Activated CD4-positive, alpha-beta T cell treated with anti-CD3 and anti-CD28 coated beads, Interleukin-2, Interleukin-6, amounts not matched to agents 100 ng/mL and 50 ng/mL, durations not matched to agents 16 hours and 8 hours (primary cell): ENCODE data around the gene DPYSL3.

Source experiments
- DNase-seq: peaks from one replicate; pipeline ENCODE4 v3.0.0-alpha.2; 2020

DPYSL3 gene

DNA sequence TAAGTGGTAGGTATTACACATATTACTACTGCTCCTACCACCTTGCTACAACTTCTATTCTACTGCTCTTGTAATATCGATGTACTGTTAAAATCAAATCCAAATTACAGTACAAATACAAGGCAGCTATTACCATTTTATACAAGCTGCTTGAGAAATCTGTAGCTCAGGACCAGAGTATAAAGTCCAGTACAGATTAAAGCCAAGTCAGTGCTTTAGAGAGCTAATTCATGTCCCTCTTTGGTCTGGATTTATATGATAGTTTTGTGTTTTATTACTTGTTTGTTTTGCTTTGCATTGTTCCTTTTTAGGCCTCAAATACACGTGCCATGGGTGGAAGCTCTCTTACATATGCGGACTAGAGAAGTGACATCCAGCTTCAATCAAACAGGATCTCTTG is 75.8 kb downstream of the DPYSL3 start:
- DNase-seq, result no peak

DNA sequence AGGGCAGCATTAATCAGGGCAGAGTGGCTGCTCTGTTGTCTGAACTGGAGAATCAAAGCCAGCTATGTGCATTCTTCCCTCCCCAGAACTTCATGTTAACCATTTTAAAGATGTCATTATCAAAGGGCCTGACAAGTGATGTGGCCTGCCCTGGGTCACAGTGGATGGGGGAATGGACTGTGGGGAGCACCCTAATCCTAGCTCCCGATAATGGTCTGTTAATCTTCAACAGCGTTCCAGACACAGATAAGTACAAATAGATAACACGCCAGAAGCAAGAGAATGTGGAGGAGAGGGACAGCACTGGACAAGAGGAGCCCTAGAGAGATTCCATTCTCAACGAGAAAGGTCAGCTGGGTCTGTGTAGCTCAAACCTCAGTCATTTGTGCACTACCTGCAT is 77.5 kb downstream of the DPYSL3 start:
- DNase-seq, result no peak

DNA sequence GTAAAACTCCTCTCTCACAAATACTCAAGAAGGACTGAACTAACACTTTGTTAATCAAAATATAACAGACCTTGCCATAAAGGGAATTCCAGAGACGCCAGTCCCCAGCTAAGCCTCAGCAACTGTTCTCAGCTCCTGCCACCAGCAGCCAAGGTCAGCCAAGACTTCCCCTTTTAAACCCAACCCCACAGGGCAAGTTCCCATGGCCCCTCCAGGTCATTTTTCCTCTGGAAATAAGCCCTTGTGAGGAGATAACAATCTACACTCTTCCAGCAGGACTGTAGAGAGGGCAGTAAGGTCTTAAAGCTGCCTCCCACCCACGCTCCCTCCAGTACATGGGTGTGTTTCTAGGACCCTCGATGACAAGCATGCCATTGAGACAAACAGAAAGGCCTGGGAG is 78.3 kb downstream of the DPYSL3 start:
- DNase-seq, result no peak

DNA sequence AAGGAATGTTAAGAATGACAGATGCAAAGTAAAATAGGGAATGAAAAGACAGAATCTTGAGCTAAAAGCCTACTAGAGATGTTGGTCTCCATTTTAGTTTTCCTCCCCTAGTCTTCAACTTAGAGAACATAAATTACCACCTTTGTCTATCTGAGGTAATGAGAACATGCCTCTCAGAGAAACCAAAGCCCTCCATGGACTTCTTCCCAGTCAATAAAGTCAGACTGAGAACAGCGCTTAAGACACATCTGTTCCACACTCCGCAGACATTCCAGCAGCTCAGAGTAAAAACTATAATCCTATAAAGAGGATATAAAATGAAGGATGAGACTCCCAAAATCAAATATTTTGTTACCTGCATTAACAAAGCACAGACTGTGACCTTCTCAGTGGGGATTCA is 79.2 kb downstream of the DPYSL3 start:
- no peak for DNase-seq

DNA sequence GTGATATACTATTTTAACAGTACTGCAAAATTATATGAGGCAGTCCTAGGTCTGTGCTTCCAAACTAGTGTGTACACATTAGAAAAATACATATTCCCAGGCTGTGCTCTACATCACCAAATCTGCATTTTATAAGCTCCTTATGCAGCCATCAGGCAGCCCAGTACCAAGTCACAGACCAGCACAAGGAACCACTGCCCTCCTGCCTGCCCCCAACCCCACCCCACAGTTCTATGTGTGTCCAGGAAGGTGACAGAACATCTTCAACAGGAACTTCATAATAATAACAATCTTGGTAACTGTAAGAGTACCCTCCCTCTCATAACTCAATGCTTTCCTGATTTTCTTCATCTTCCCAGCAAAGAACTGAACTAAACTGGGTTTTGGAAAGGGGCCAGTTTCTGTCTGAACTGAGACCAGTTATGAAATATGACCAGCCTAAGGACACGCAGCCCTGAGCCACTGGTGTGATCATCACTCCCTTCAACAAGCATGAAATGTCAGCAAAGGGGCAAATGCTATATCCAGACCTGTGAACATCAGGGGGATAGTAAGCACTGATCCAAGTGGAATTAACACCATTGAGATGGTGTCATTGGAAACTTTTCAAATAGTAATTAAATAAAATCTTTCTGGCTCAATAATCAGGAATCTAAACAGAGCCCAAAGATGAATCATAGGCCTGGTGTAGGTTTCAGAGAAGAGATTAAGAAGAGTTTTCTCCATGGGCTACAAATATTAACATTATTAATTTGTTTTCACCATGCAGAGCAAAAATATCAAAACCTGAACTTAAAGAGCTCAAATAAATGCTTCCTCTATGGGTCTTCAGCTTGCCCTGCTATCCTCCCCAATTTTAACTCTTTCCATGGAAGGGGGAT is 82.1 kb downstream of the DPYSL3 start:
- no peak for DNase-seq

DNA sequence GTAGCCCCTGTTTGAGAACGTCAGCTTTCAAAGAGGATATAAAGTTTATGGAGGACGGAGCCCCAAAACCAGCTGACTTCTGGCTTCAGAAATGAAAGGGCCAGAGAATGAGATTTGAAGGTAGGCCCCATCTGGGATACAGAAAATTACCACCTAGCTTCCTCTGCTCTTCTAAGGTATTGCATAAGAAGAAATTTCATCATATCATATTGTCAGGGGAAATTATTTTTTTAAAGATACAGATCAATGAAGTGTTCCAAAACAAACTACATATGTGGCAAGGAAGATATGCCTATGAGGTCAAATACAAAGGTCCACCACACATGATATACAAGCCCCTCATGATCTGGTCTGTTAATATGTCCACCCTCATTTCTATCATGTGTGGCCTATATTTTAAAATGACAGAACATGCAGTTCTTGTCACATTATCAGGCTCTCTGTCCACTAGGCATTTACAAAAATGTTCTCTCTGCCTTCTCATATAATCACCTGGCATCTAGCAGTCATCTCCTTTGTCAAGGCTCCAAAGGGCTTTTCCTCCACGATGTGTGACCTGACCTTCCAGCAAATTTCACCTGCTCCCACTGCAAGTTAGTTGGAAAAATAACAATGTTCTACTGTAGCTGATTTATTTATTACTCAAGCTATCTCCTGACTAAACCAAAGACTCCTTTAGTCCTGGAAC is 83.1 kb downstream of the DPYSL3 start:
- DNase-seq, result no peak

DNA sequence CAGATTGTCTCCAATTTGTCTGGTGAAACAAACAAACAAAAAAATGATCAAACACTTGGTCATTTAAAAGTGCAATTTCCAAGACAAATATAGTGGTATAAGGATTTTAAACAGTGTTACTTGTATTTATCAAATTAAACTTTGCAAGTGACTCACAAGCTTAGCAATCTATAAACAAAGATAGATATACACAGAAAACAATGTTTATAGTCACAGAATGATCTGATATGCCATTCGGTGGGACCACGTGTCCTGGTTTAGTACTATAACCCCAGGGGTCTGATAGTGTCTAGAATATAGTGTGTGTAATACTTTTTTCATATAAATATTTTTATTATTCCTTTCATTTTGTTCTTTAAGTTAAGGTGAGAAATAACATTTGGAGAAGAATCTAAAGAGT is 91.3 kb downstream of the DPYSL3 start:
- no peak for DNase-seq

DNA sequence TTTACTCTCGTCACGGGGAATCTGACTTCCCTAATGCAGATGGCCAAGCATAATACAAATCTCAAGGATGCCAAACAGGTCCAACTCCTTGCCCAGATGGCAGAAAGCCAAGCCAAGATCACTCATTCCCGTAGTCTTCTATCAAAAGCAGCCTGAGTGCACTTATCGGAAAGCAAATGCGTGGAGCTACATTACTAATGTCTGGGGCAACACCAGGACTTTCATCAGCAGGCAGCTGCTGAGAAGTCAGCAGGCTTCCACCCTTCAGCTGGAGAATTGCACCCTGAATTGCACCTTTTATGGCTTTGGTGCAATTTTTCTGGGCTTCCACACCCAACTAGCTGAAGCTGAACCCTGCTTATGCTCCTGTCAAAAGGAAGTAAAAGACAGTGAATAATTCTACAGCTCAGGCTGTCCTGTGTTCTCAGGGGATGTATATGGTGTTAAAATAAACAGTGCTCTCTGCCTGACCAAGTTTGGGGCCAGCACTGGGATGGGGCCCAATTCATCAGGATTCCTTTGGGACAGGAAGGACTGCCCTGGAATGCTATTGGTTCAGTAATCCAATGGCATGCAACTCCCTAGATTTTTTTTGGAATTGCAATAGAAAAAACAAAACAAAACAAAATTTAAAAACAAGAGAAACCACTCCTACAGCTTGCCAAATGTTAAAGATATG is 92.6 kb downstream of the DPYSL3 start:
- DNase-seq, result no peak

DNA sequence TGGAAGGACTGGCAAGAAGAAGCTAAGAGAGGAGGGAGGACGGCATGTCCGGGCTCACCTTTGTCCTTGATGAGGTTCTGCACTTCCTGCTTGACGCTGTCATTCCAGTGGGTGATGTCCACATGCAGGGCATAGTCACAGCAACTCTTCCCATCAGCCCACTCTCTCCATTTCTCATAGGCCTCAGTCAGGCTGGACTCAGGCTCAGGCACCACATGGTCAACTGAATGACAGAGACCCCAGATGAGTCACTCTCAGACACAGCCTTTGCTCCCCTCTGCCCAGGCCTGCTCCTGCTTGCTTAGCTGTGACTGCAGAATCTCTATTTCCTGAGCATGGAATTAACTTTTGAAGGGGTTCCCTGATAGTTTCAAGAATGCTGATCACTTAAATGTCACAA is 94.2 kb downstream of the DPYSL3 start:
- DNase-seq, result no peak

DNA sequence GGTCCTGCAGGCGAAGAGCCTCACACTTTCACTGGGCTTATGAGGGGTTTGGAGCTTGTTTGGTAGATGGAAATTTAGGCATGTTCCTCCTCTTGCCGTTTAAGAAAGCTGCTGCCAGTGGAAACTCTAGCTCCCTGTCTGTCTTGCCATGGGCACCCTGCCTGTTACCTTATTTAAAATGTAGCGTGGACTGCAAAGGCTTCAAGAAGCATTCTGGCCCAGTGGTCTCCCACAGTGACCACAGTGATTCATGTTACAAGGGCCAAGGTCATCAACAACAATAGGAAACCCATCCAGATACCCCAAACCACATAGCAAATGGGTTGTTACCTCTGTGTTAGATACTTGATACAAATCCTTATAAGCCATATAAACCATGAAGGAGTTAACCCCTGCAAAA is 96.6 kb downstream of the DPYSL3 start:
- no peak for DNase-seq

DNA sequence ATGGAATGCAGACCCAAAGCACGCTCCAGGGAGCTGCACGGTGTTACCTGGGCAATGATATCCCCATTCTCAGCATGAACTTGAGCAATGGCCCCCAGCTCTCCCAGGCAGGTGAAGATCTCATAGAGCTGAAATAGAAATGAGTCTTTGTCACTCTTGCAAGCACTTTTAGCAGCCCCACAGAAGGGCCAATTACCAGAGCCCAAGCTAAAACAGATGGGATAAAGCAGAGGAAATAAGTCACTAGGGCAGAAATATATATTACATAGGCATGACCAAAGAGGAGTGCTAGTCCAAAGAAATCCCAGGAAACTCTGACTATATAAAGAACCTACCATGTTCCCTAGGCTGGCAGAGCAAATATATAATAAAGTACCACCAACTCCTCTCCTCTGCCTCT is 97.3 kb downstream of the DPYSL3 start:
- no peak for DNase-seq

DNA sequence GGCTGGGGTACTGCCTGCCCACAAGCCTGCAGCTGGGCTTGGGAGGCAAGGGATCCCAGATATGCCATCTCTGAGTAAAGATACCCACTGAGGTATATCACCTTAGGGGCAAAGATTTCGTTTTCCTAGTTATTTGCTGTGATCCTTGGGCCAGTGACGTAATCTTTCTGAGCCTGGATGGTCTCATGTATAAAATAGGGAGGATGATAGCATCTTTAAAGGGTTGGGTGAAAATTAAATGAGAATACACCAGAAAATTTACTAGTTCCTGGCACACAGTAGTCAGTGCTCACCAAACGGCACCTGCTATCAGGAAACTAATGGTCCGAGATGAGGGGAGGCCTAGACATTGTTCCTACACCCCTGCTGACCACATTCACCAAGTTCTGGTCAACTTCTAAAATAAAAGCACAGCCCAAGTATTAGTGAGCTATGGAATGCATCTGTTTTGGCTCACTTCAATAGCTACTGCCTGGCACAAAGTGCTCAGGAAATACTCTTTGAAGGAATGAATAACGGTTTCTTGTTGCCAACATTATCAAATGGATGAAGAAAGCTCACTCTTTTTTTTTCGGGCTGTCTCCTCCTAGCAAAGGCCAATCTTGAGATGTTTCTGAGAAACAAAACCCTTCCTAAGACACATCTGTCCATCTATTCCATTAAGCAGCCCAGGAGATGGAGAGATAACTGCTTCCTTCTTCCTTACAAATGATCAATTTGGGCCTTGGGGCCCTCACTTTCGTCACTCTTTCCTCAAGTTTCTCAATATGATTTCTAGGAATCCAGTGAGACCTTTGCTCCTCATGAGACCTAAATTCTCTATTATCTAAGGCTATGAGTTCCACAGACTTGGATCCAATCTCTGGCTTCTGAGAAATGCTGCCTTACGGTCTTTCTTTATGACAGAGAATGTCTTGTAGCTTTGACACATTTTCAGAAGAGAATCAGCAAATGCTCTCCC is 98.2 kb downstream of the DPYSL3 start:
- DNase-seq, result no peak

DNA sequence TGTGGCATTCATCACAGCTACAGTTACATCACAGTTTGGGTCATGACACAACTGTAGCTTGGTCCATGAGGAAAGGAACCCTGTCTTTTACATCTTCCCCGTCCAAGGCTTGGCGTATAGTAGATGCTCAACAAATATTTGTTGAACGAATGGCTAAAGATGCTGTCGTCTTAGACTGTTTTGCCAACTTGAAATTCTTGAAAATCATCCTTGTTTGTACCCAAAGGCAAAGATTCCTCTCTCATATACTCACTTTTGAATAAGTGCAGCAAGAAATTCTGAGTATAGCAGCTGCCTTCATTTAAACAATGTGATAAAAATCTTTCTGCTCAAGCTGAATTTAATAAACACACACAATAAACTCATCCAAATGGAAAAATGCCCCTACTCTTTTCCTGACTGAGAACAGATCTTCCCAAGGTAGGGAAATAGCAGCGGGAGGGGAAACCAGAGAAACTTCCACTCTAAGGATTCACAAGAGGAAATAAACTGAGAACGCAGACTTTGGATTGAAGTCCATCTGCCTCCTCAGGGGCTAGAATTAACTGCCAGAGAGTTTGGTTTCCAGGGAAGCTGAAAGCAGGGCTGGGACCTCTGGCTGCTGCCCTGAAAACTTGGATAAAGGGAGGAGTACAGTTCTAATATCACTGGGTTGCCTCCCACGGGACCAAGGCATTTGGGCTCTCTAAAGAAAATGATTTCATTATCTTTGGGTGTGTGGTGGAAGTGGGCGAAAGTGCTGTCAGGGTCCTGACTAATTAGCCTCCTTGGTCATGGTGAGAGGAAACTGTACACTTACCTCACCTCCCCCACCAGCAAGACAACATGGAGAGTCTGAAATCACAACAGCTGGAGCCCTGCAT is 99.1 kb downstream of the DPYSL3 start:
- no peak for DNase-seq

DNA sequence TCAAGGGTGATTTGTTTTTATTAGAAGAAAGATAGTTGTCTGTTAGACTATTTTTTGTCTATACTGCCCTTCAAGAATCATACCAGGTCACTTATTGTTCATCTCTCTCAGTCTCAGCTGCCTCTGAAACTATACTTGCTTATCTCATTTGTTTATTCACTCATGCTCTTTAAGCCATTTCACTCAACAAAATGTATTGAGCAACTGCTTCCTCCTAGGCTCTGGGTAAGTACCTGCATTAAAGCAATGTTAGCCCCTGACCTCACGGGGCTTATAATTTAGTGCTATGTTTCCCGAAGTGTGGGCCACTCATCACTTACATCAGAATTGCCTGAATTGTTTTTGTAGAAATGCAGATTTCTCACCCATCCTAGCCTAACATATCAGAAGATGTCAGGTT is 100.9 kb downstream of the DPYSL3 start:
- DNase-seq, result no peak

DNA sequence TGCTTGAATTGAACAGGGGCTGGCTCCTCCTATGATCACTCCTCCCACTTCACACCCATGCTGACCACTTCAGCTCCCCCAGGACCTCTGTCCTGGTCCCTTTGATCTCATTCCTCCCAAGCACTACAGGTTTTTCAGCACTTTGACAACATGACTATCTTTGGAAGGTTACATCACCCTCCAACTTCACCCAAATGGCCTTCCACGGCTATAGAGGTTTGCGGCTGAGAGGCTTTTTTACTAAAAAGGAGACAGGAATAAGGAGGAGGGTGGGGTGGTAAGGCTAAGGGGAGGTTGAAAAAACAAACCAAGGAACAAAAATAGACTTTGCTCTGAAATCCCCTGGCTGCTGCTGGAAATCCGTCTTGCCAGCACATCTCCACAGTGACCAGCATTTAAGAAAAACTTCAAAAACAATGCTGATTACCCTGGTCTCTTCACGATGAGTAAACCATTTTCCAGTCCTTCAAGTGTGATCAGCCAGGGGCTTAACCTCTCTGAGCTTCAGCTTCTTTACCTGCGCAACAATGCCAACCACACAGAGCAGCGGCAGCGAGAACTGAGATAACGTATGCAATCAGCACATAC is 102.7 kb downstream of the DPYSL3 start:
- no peak for DNase-seq

DNA sequence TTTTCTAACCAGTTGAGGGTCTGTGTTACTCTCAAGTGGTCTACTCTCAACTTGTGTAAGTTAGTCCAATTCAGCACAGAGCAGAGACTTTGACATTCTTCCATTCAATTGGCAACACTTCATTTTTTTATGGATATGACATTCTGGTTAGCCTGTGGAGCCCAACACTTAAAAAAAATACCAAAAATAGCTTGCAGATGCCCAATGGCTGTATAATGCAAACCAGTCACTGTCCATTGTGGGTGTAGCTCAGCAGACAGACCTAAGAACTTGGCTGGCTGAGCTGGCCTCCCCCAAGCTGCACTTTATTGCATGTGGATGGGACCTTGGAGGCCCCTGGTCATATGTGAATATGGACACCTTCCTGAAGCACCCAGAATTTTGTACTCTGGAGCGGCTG is 103.2 kb downstream of the DPYSL3 start:
- no peak for DNase-seq

DNA sequence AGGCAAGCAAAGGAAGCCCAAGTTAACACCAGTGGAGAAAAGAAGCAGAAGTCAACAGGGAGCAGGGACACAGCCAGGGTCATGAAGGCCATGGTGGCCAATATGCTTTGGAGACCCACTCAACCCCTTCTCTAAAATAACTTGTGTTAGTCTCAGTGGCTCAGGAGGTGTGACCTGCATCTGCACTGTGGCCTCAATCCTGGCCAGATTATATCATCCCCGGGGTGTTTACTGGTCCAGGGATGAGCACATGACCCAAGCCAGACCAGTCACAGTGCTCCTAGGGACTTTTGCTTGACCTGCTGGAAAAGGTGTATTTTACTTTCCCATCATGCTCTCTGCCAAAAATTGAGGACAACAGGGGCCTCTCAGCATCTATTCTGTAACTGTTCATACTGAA is 105.2 kb downstream of the DPYSL3 start:
- no peak for DNase-seq

DNA sequence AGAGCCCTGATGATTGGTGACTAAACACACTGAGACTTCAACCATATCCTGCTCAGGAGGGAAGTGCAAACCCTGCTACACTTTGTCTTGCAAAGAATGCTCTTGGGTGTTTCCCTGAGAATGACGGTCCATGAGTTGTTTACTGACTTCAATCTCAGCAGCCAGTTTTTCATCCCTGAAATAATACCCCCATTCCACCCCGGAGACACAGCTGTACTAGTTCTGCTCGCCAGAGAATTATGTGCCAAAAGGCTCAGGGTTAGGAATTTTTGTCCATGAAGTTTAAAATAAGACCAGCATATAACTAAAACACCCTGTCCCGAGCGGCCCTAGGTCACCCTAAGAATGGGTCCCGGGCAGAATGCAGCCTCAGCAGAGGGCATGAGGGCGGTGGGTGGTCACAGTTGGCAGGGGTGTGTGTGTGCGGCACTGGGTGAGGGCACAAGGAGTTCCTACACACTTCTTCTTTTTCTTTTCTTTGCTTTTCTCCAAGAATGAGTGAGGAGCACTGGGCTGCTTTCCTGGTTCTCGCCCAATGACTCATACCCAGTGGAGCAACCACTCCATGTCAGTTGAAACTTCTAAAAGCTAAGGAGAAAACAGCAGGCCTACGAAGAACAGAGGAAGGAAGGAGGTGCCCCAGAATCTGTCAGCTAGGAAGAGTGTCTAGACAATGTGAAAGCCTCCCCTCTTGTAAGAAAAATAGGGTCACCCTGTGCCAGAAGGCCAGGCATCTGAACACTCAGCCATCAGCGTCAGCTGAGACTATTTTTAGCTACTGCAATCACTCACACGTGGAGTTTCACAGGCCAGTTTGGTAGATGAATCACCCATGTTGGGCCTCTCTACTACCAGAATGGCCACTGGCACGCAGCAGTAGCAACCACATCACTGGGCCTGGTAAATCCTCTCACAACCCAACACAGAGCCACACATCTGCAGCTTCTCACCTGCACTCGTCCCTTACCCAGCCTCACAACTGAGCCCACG is 105.9 kb downstream of the DPYSL3 start:
- no peak for DNase-seq

DNA sequence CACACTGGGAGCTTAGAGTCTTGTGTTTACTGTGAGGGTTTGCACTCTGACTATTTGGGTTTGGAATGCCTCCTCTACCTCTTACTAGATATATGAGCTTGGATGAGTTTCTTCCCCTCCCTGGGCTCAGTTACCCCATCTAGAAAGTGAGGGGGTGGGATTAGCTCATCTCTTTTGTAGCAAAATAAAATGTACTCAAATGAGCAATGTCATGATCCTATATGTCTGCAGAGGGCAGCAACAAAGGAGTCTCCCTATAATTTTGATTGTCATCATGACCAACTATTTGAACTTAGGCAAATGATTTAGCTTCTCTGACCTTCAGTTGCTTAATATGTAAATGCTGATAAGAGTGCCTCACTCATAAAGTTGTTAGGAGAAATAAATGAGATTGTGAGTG is 109.0 kb downstream of the DPYSL3 start:
- DNase-seq, result no peak
